H9 (cell line): ENCODE data around the gene NOL9. TPM values are rescaled to one million over a fixed set of nuclear protein-coding genes. Genes with fewer than 3 reads are reported as not detected.

Source experiments
- DNase-seq: peaks from one replicate; pipeline ENCODE4 v3.0.0-alpha.2; 2017
- H2AFZ ChIP-seq: one replicate; pipeline ENCODE4 v1.6.1; 2013; ENCODE audit warnings: mild to moderate bottlenecking, low read length, control low read depth, moderate library complexity
- H2AK5ac ChIP-seq: 2 replicates; pipeline ENCODE4 v1.6.1; 2013; ENCODE audit warnings: low read length, control low read depth, mixed read lengths; ENCODE audit not compliant: insufficient read length
- H2BK120ac ChIP-seq: one replicate; pipeline ENCODE4 v1.6.1; 2013; ENCODE audit warnings: low read depth, mild to moderate bottlenecking, low read length, control low read depth, inconsistent platforms; ENCODE audit not compliant: poor library complexity, severe bottlenecking
- H2BK12ac ChIP-seq: 2 replicates; pipeline ENCODE4 v1.6.1; 2013; ENCODE audit warnings: low read length, control low read depth, mixed read lengths, low read depth; ENCODE audit not compliant: insufficient read length
- H2BK15ac ChIP-seq: 2 replicates; pipeline ENCODE4 v1.6.1; 2013; ENCODE audit warnings: low read depth, low read length, control low read depth
- H2BK20ac ChIP-seq: one replicate; pipeline ENCODE4 v1.6.1; 2013; ENCODE audit warnings: low read depth, mild to moderate bottlenecking, low read length, control low read depth, inconsistent platforms; ENCODE audit not compliant: poor library complexity, severe bottlenecking
- H2BK5ac ChIP-seq: 2 replicates; pipeline ENCODE4 v1.6.1; 2013; ENCODE audit warnings: low read length, control low read depth, mixed read lengths; ENCODE audit not compliant: insufficient read length
- H3K14ac ChIP-seq: 2 replicates; pipeline ENCODE4 v1.6.1; 2013; ENCODE audit warnings: low read length, control low read depth; ENCODE audit not compliant: insufficient read depth
- H3K18ac ChIP-seq: 2 replicates; pipeline ENCODE4 v1.6.1; 2013; ENCODE audit warnings: low read depth, mild to moderate bottlenecking, mixed read lengths, low read length, control low read depth; ENCODE audit not compliant: insufficient read length
- H3K23ac ChIP-seq: 2 replicates; pipeline ENCODE4 v1.6.1; 2013; ENCODE audit warnings: low read length, control low read depth, mixed read lengths, low read depth; ENCODE audit not compliant: insufficient read length
- H3K23me2 ChIP-seq: 2 replicates; pipeline ENCODE4 v1.6.1; 2013; ENCODE audit warnings: low read depth, mild to moderate bottlenecking, mixed read lengths, low read length, control low read depth; ENCODE audit not compliant: insufficient read length, poor library complexity, severe bottlenecking
- H3K27ac ChIP-seq: 2 replicates; pipeline ENCODE4 v1.5.1; 2013; ENCODE audit warnings: low read length, control low read depth, mixed read lengths, low read depth; ENCODE audit not compliant: insufficient read length
- H3K27me3 ChIP-seq: 2 replicates; pipeline ENCODE4 v1.6.1; 2013; ENCODE audit warnings: low read length, control low read depth, inconsistent platforms; ENCODE audit not compliant: insufficient read depth
- H3K4ac ChIP-seq: 2 replicates; pipeline ENCODE4 v1.6.1; 2013; ENCODE audit warnings: low read depth, mild to moderate bottlenecking, control low read depth, inconsistent platforms, low read length, moderate library complexity
- H3K4me1 ChIP-seq: 2 replicates; pipeline ENCODE4 v1.6.1; 2013; ENCODE audit warnings: low read length, control low read depth, inconsistent platforms; ENCODE audit not compliant: insufficient read depth
- H3K4me2 ChIP-seq: 2 replicates; pipeline ENCODE4 v1.6.1; 2013; ENCODE audit warnings: low read length, control low read depth, mixed read lengths; ENCODE audit not compliant: insufficient read length, insufficient read depth
- H3K56ac ChIP-seq: 2 replicates; pipeline ENCODE4 v1.6.1; 2013; ENCODE audit warnings: low read depth, mild to moderate bottlenecking, mixed read lengths, low read length, control low read depth; ENCODE audit not compliant: insufficient read length
- H3K79me1 ChIP-seq: 2 replicates; pipeline ENCODE4 v1.6.1; 2013; ENCODE audit warnings: low read depth, mild to moderate bottlenecking, moderate library complexity, low read length, control low read depth, inconsistent platforms; ENCODE audit not compliant: insufficient read depth, poor library complexity, severe bottlenecking
- H3K79me2 ChIP-seq: 2 replicates; pipeline ENCODE4 v1.6.1; 2013; ENCODE audit warnings: low read length, control low read depth, inconsistent platforms; ENCODE audit not compliant: insufficient read depth
- H3K9ac ChIP-seq: 2 replicates; pipeline ENCODE4 v1.6.1; 2013; ENCODE audit warnings: low read length, control low read depth, mixed read lengths; ENCODE audit not compliant: insufficient read length; ENCODE audit errors: extremely low read depth
- H3K9me3 ChIP-seq: one replicate; pipeline ENCODE4 v1.6.1; 2013; ENCODE audit warnings: low read depth, low read length, inconsistent platforms; ENCODE audit not compliant: control insufficient read depth
- H3T11ph ChIP-seq: one replicate; pipeline ENCODE4 v1.6.1; 2013; ENCODE audit warnings: mild to moderate bottlenecking, low read length, control low read depth, inconsistent platforms
- H4K20me1 ChIP-seq: one replicate; pipeline ENCODE4 v1.6.1; 2013; ENCODE audit not compliant: control insufficient read depth, insufficient read length, insufficient read depth
- H4K5ac ChIP-seq: 2 replicates; pipeline ENCODE4 v1.6.1; 2013; ENCODE audit warnings: low read depth, mild to moderate bottlenecking, mixed read lengths, low read length, control low read depth; ENCODE audit not compliant: insufficient read length
- H4K8ac ChIP-seq: replicated peaks from 2 replicates; pipeline ENCODE4 v1.6.1; 2013; ENCODE audit warnings: low read length, control low read depth, mixed read lengths, low read depth; ENCODE audit not compliant: insufficient read length
- H4K91ac ChIP-seq: 2 replicates; pipeline ENCODE4 v1.6.1; 2013; ENCODE audit warnings: low read depth, mild to moderate bottlenecking, moderate library complexity, mixed read lengths, low read length, control low read depth; ENCODE audit not compliant: insufficient read length
- H3K27ac Mint-ChIP-seq, 3 experiments: 2 replicates in 2 of 3; 3 replicates in 1 of 3; pipeline ENCODE4 v1.8.0; 2020 to 2021; ENCODE audit warnings: mixed read lengths in 3 of 3, mild to moderate bottlenecking in 1 of 3, moderate library complexity in 1 of 3
- H3K27me3 Mint-ChIP-seq: 2 replicates; pipeline ENCODE4 v1.8.0; 2021; ENCODE audit warnings: low read depth, mild to moderate bottlenecking, moderate library complexity, mixed read lengths
- H3K36me3 Mint-ChIP-seq, 3 experiments: 2 replicates in 2 of 3; 3 replicates in 1 of 3; pipeline ENCODE4 v1.8.0; 2020 to 2021; ENCODE audit warnings: low read depth in 3 of 3, mixed read lengths in 3 of 3; ENCODE audit not compliant: insufficient read depth in 1 of 3
- H3K4me1 Mint-ChIP-seq, 2 experiments: 2 replicates each; pipeline ENCODE4 v1.8.0; 2020; ENCODE audit warnings: mixed read lengths in 2 of 2
- H3K4me3 Mint-ChIP-seq, 2 experiments: 2 replicates in 1 of 2; 3 replicates in 1 of 2; pipeline ENCODE4 v1.8.0; 2020 to 2021; ENCODE audit warnings: mild to moderate bottlenecking in 2 of 2, mixed read lengths in 2 of 2, moderate library complexity in 1 of 2
- H3K9me3 Mint-ChIP-seq, 2 experiments: 2 replicates in 1 of 2; 3 replicates in 1 of 2; pipeline ENCODE4 v1.8.0; 2020; ENCODE audit warnings: mild to moderate bottlenecking in 2 of 2, mixed read lengths in 2 of 2, moderate library complexity in 1 of 2
- WGBS: extraction: QIAGEN DNeasy Blood & Tissue Kit; methylation state at CpG from one replicate; pipeline ENCODE4 v1.1.7; 2013; ENCODE audit warnings: missing lambda C conversion rate, low lambda C conversion rate, mixed read lengths; ENCODE audit not compliant: insufficient read length; ENCODE audit errors: extremely low coverage; 5-methylcytosine and 5-hydroxymethylcytosine counted together
- total RNA-seq: library from RNA; stranded (reverse); gene quantifications from 2 replicates; pipeline ENCODE4 v1.2.1, GENCODE V29; 2021
- TF ChIP-seq, protein P1 (sequence below): fragments of 200-600 bp; sonication (generic); conservative IDR thresholded peaks from 3 replicates; pipeline ENCODE4 v1.8.0; 2021; ENCODE audit warnings: antibody characterized with exemption, mild to moderate bottlenecking

The NOL9 gene
- total RNA-seq, 1 experiment from 2014 or later: 50.4 TPM

DNA sequence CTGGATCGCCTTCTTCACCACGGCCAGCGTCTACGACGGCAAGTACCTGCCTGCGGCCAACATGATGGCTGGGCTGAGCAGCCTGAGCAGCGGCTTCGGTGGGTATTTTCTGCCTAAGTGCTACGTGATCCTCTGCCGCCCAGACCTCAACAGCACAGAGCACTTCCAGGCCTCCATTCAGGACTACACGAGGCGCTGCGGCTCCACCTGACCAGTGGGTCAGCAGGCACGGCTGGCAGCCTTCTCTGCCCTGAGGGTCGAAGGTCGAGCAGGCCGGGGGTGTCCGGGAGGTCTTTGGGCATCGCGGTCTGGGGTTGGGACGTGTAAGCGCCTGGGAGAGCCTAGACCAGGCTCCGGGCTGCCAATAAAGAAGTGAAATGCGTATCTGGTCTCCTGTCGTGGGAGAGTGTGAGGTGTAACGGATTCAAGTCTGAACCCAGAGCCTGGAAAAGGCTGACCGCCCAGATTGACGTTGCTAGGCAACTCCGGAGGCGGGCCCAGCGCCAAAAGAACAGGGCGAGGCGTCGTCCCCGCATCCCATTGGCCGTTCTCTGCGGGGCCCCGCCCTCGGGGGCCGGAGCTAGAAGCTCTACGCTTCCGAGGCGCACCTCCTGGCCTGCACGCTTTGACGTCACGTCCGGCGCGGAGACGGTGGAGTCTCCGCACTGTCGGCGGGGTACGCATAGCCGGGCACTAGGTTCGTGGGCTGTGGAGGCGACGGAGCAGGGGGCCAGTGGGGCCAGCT is 25.2 kb upstream of the NOL9 start, which contains the start of gene ZBTB48:
ZBTB48 (plus strand) TSS at position 621 of the 745 bp plus-strand sequence. CDS start 616 bp downstream, outside the sequence.
- Histone ChIP-seq H2AK5ac (no peak within 1 kb of the TSS), H4K8ac (no peak within 1 kb of the TSS), H3K27ac (no peak within 1 kb of the TSS), H3K27me3 (no peaks in the 10 kb centered on the region), H2AFZ (no peak within 1 kb of the TSS), H3K79me1 (peaks cover 4% of the 10 kb centered on the region), H2BK20ac (no peak within 1 kb of the TSS), H3K18ac (peak within 1 kb of the TSS; percentile 78), H3K9me3 (no peaks in the 10 kb centered on the region), H2BK12ac (no peak within 1 kb of the TSS), H4K91ac (no peak within 1 kb of the TSS), H4K5ac (no peak within 1 kb of the TSS), H3K56ac (no peak within 1 kb of the TSS), H3K23me2 (peaks cover 7% of the 10 kb centered on the region), H3K4ac (no peak within 1 kb of the TSS), H3K9ac (peak within 1 kb of the TSS; percentile 25), H3T11ph (no peak within 1 kb of the TSS), H3K4me1 (no peaks in the 10 kb centered on the region; the same call in 1 of the 2 replicates), H2BK120ac (no peak within 1 kb of the TSS), H2BK5ac (no peak within 1 kb of the TSS), H3K23ac (no peak within 1 kb of the TSS), H2BK15ac (no peak within 1 kb of the TSS), H3K14ac (peak within 1 kb of the TSS; percentile 79), H3K79me2 (no peaks in the 10 kb centered on the region), H3K4me2 (peak within 1 kb of the TSS; percentile 60), H4K20me1 (no peaks in the 10 kb centered on the region)
- Mint-ChIP-seq H3K27ac (peak within 1 kb of the TSS; percentile 82 to 96 (median 94); a peak in 5 of 7 replicates), H3K27me3 (peaks cover 11% of the 10 kb centered on the region), H3K9me3 (no peaks in the 10 kb centered on the region; a peak in 1 of 5 replicates), H3K4me3 (peak within 1 kb of the TSS; percentile 92 to 95), H3K4me1 (peaks cover 15 to 17% of the 10 kb centered on the region in 2 experiments), H3K36me3 (peaks cover 0 to 12% (median 2%) of the 10 kb centered on the region in 3 experiments; a peak in 4 of 7 replicates)
- TF ChIP-seq, protein P1, sequence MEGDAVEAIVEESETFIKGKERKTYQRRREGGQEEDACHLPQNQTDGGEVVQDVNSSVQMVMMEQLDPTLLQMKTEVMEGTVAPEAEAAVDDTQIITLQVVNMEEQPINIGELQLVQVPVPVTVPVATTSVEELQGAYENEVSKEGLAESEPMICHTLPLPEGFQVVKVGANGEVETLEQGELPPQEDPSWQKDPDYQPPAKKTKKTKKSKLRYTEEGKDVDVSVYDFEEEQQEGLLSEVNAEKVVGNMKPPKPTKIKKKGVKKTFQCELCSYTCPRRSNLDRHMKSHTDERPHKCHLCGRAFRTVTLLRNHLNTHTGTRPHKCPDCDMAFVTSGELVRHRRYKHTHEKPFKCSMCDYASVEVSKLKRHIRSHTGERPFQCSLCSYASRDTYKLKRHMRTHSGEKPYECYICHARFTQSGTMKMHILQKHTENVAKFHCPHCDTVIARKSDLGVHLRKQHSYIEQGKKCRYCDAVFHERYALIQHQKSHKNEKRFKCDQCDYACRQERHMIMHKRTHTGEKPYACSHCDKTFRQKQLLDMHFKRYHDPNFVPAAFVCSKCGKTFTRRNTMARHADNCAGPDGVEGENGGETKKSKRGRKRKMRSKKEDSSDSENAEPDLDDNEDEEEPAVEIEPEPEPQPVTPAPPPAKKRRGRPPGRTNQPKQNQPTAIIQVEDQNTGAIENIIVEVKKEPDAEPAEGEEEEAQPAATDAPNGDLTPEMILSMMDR: no peak
- DNase-seq: peak; percentile 98
- WGBS: no CpG with 5 or more reads among the region's 58 CpGs
